IMR-90 (cell line): Measurements from ENCODE around the gene CAMTA1. TPM values are rescaled to one million over a fixed set of nuclear protein-coding genes. Genes with fewer than 3 reads are reported as not detected.

Source experiments
- ATAC-seq: fragments of 200-7000 bp; cut with Tn5 transposase; 2 replicates; pipeline ENCODE4 v1.9.1; 2020; ENCODE audit warnings: low read depth, mild to moderate bottlenecking, moderate library complexity
- BruUV-seq: library from RNA; stranded (reverse); fragments of 400-500 nt; replicated peaks from 2 replicates; lab custom pipeline; 2021; lab: Mats Ljungman, UMichigan
- CTCF ChIA-PET: fragments of 300-600 bp; formaldehyde crosslinking; extraction: SDS; loops from one replicate; lab custom pipeline; 2021; ENCODE audit warnings: antibody characterized with exemption; lab: Yijun Ruan, JAX
- POLR2A ChIA-PET: fragments of 300-600 bp; sonication (Branson Sonifier 250); formaldehyde crosslinking; loops from one replicate; lab custom pipeline; 2022; ENCODE audit warnings: antibody characterized with exemption; ENCODE audit not compliant: unreplicated experiment; lab: Charles Lee
- DNase-seq: peaks from one replicate; pipeline ENCODE4 v3.0.0; 2013
- H2AFZ ChIP-seq: replicated peaks from 2 replicates; pipeline ENCODE3; 2013; ENCODE audit warnings: low read length, mild to moderate bottlenecking; ENCODE audit not compliant: poor library complexity
- H2AK5ac ChIP-seq: 2 replicates; pipeline ENCODE4 v1.6.1; 2013; ENCODE audit warnings: low read depth, low read length, inconsistent platforms
- H2AK9ac ChIP-seq: replicated peaks from 2 replicates; pipeline ENCODE3; 2013; ENCODE audit warnings: mild to moderate bottlenecking, low read depth, low read length, moderate library complexity; ENCODE audit not compliant: poor library complexity
- H2BK120ac ChIP-seq: 2 replicates; pipeline ENCODE4 v1.6.1; 2013; ENCODE audit warnings: low read depth, low read length, inconsistent platforms
- H2BK15ac ChIP-seq: 3 replicates; pipeline ENCODE4 v1.6.1; 2013; ENCODE audit warnings: low read depth, low read length, inconsistent platforms
- H2BK20ac ChIP-seq: 2 replicates; pipeline ENCODE4 v1.6.1; 2013; ENCODE audit warnings: low read depth, mild to moderate bottlenecking, inconsistent platforms, low read length, moderate library complexity
- H2BK5ac ChIP-seq: 2 replicates; pipeline ENCODE4 v1.6.1; 2013; ENCODE audit warnings: mild to moderate bottlenecking, low read depth, low read length, inconsistent platforms; ENCODE audit not compliant: poor library complexity, severe bottlenecking
- H3K14ac ChIP-seq: replicated peaks from 2 replicates; pipeline ENCODE4 v1.6.1; 2013; ENCODE audit warnings: low read depth, low read length, inconsistent platforms
- H3K18ac ChIP-seq: 2 replicates; pipeline ENCODE4 v1.6.1; 2013; ENCODE audit warnings: low read depth, low read length, control low read depth
- H3K23ac ChIP-seq: 2 replicates; pipeline ENCODE4 v1.6.1; 2013; ENCODE audit warnings: low read depth, low read length, inconsistent platforms
- H3K27ac ChIP-seq: 2 replicates; pipeline ENCODE4 v1.5.1; 2013; ENCODE audit warnings: mild to moderate bottlenecking, control low read depth, low read length; ENCODE audit not compliant: insufficient read depth
- H3K27me3 ChIP-seq: 2 replicates; pipeline ENCODE4 v1.6.1; 2013; ENCODE audit warnings: low read length; ENCODE audit not compliant: control insufficient read depth, insufficient read depth
- H3K36me3 ChIP-seq: 2 replicates; pipeline ENCODE4 v1.6.1; 2013; ENCODE audit warnings: low read length, mixed read lengths; ENCODE audit not compliant: control insufficient read depth, insufficient read depth
- H3K4ac ChIP-seq: 2 replicates; pipeline ENCODE4 v1.6.1; 2013; ENCODE audit warnings: low read depth, low read length, inconsistent platforms
- H3K4me1 ChIP-seq: 2 replicates; pipeline ENCODE4 v1.6.1; 2013; ENCODE audit warnings: low read length, mixed read lengths; ENCODE audit not compliant: control insufficient read depth, insufficient read depth
- H3K4me2 ChIP-seq: 2 replicates; pipeline ENCODE4 v1.6.1; 2013; ENCODE audit warnings: low read depth, mild to moderate bottlenecking, control low read depth, low read length, moderate library complexity
- H3K4me3 ChIP-seq: 2 replicates; pipeline ENCODE4 v1.5.1; 2013; ENCODE audit warnings: low read depth, mild to moderate bottlenecking, control low read depth, low read length, moderate library complexity; ENCODE audit not compliant: insufficient read depth
- H3K56ac ChIP-seq: 2 replicates; pipeline ENCODE4 v1.6.1; 2013; ENCODE audit warnings: low read length, inconsistent platforms; ENCODE audit not compliant: insufficient read depth; ENCODE audit errors: extremely low read depth
- H3K79me1 ChIP-seq, 2 experiments: 2 replicates each; pipeline ENCODE4 v1.6.1; 2013; ENCODE audit warnings: low read length in 2 of 2, inconsistent platforms in 1 of 2, low read depth in 1 of 2
- H3K9ac ChIP-seq: 2 replicates; pipeline ENCODE4 v1.6.1; 2013; ENCODE audit warnings: low read depth, low read length, control low read depth
- H3K9me1 ChIP-seq: 2 replicates; pipeline ENCODE4 v1.6.1; 2013; ENCODE audit warnings: low read length, inconsistent platforms; ENCODE audit not compliant: insufficient read depth
- H3K9me3 ChIP-seq: 2 replicates; pipeline ENCODE4 v1.6.1; 2013; ENCODE audit warnings: low read length; ENCODE audit not compliant: control insufficient read depth, insufficient read depth
- H4K20me1 ChIP-seq: 2 replicates; pipeline ENCODE4 v1.6.1; 2013; ENCODE audit warnings: low read length, inconsistent platforms; ENCODE audit not compliant: insufficient read depth
- H4K5ac ChIP-seq: 2 replicates; pipeline ENCODE4 v1.6.1; 2013; ENCODE audit warnings: mild to moderate bottlenecking, low read depth, low read length, control low read depth
- H4K8ac ChIP-seq, 2 experiments: 2 replicates each; pipeline ENCODE4 v1.6.1; 2013; ENCODE audit warnings: low read depth in 2 of 2, low read length in 2 of 2, control low read depth in 1 of 2, inconsistent platforms in 1 of 2
- H4K91ac ChIP-seq: 2 replicates; pipeline ENCODE4 v1.6.1; 2013; ENCODE audit warnings: low read depth, low read length, inconsistent platforms; ENCODE audit not compliant: insufficient read depth
- BHLHE40 ChIP-seq: fragments of 150-350 bp; IDR thresholded peaks from 2 replicates; pipeline ENCODE4 v1.6.1; 2016; ENCODE audit warnings: mild to moderate bottlenecking, low read depth, low read length
- CEBPB ChIP-seq: IDR thresholded peaks from 2 replicates; pipeline ENCODE4 v1.6.1; 2012; ENCODE audit warnings: low read depth, low read length, improper control_type of control experiment
- CHD1 ChIP-seq: IDR thresholded peaks from 2 replicates; pipeline ENCODE4 v1.6.1; 2012; ENCODE audit warnings: low read depth, low read length, improper control_type of control experiment
- FOS ChIP-seq: fragments of 150-350 bp; IDR thresholded peaks from 2 replicates; pipeline ENCODE4 v1.6.1; 2016; ENCODE audit warnings: low read depth, low read length
- MAFK ChIP-seq: IDR thresholded peaks from 2 replicates; pipeline ENCODE4 v1.6.1; 2012; ENCODE audit warnings: low read depth, low read length, improper control_type of control experiment
- MAZ ChIP-seq: IDR thresholded peaks from 2 replicates; pipeline ENCODE4 v1.6.1; 2012; ENCODE audit warnings: low read depth, mild to moderate bottlenecking, low read length, improper control_type of control experiment, moderate library complexity, borderline replicate concordance
- MXI1 ChIP-seq: IDR thresholded peaks from 2 replicates; pipeline ENCODE4 v1.6.1; 2012; ENCODE audit warnings: low read depth, mild to moderate bottlenecking, low read length, moderate library complexity, borderline replicate concordance
- NFE2L2 ChIP-seq: fragments of 150-350 bp; IDR thresholded peaks from 2 replicates; pipeline ENCODE4 v1.6.1; 2016; ENCODE audit warnings: low read depth, mild to moderate bottlenecking, low read length
- POLR2A ChIP-seq: IDR thresholded peaks from 2 replicates; pipeline ENCODE4 v1.6.1; 2012; ENCODE audit warnings: mild to moderate bottlenecking, low read depth, low read length
- RAD21 ChIP-seq: IDR thresholded peaks from 2 replicates; pipeline ENCODE4 v1.6.1; 2012; ENCODE audit warnings: low read length, improper control_type of control experiment
- RCOR1 ChIP-seq: IDR thresholded peaks from 2 replicates; pipeline ENCODE4 v1.6.1; 2012; ENCODE audit warnings: mild to moderate bottlenecking, low read length, improper control_type of control experiment; ENCODE audit not compliant: insufficient replicate concordance
- RFX5 ChIP-seq: IDR thresholded peaks from 2 replicates; pipeline ENCODE4 v1.8.0; 2012; ENCODE audit warnings: low read depth, mild to moderate bottlenecking, low read length, moderate library complexity
- SMC3 ChIP-seq: fragments of 150-350 bp; IDR thresholded peaks from 2 replicates; pipeline ENCODE4 v1.6.1; 2016; ENCODE audit warnings: low read depth, mild to moderate bottlenecking, antibody characterized with exemption, low read length, moderate library complexity
- WGBS, 2 experiments: methylation state at CpG; one replicate each; pipeline versions ENCODE4 v1.1.5 to v1.1.7; 2013; ENCODE audit warnings: missing lambda C conversion rate in 2 of 2; ENCODE audit not compliant: insufficient read length in 1 of 2; ENCODE audit errors: extremely low coverage in 2 of 2; 5-methylcytosine and 5-hydroxymethylcytosine counted together
- dilution Hi-C: fragments of 300-500 bp; cut with HindIII; formaldehyde crosslinking; loops from one replicate; pipeline ENCODE4 v1.14.3; 2018; ENCODE audit warnings: low sequenced_read_pairs; ENCODE audit not compliant: unreplicated experiment
- in situ Hi-C: fragments of 300-500 bp; cut with MboI; formaldehyde crosslinking; loops from 3 replicates; pipeline ENCODE4 v1.14.3; 2019; ENCODE audit warnings: low sequenced_read_pairs, inconsistent platforms, mixed read lengths
- intact Hi-C: fragments of 100-400 bp; cut with micrococcal nuclease; formaldehyde crosslinking; loops from 2 replicates; pipeline ENCODE4 v1.10.0; 2022
- polyA plus RNA-seq, 3 experiments: library from polyadenylated mRNA; depleted of rRNA; stranded (reverse); fragments of >200 nt; gene quantifications; 2 replicates each; pipeline ENCODE4 v1.2.3, GENCODE V29; 2012; ENCODE audit warnings: low replicate concordance in 1 of 3
- total RNA-seq: library from RNA; depleted of rRNA; stranded (reverse); fragments of >200 nt; gene quantifications from 2 replicates; pipeline ENCODE4 v1.2.3, GENCODE V29; 2012
- TF ChIP-seq, protein P1 (sequence below): fragments of 150-350 bp; IDR thresholded peaks from 2 replicates; pipeline ENCODE4 v1.6.1; 2017; ENCODE audit warnings: mild to moderate bottlenecking, antibody characterized with exemption, low read length, low read depth
- TF ChIP-seq, protein P2 (sequence below): fragments of 150-350 bp; IDR thresholded peaks from 2 replicates; pipeline ENCODE4 v1.6.1; 2016; ENCODE audit warnings: low read depth, mild to moderate bottlenecking, low read length, moderate library complexity, borderline replicate concordance
- TF ChIP-seq, protein P3 (sequence below): conservative IDR thresholded peaks from 2 replicates; pipeline ENCODE4 v1.5.1; 2012; ENCODE audit warnings: mild to moderate bottlenecking, low read depth, low read length, improper control_type of control experiment

CAMTA1 gene
- total and polyA plus RNA-seq, 2 of the 4 experiments (the other 2 are of a cell fraction), result 35.5 to 74.3 TPM

DNA sequence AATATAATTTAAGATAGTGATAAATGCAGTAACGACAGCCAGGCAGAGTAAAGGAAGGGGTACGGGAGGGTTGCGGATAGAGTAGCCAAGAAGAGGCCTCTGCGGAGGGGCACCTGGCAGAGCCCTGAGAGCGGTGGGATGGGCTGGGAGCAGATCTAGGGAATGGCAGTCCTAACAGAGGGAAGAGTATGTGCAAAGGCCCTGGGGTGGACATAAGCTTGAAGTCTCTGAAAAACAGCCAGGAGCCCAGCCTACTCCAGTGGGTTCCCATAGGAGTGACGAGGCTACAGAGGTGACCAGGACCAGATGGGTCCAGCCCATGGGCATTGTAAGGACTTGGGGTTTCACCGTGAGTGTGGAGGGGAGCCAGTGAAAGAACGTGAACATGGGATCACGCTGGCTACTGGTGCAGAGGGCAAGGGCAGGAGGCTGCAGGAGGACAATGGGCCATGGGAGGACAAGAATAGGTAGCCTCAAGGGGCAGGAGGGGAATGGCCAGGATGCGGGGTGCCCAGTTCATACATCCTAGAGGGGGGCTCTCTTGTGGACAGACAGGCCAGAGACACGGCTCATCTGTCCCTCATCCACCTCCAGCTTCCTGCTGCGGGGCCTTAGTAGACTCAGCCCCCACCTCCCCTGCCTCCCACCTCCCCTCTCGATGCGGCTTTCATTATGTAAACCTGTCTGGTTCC lies 800.1 kb downstream of the CAMTA1 start:
- Histone ChIP-seq H2AK5ac (no peak overlapping the region), H2BK20ac (no peak overlapping the region), H3K9me1 (no peaks in the 10 kb centered on the region), H2AK9ac (no peak overlapping the region), H4K5ac (no peak overlapping the region), H3K14ac (no peak overlapping the region), H3K79me1 (no peaks in the 10 kb centered on the region), H3K4me2 (no peak overlapping the region), H3K4ac (no peak overlapping the region), H3K56ac (no peak overlapping the region), H2BK120ac (no peak overlapping the region), H2AFZ (no peak overlapping the region), H3K27ac (no peak overlapping the region), H4K20me1 (no peaks in the 10 kb centered on the region), H3K9ac (no peak overlapping the region), H3K4me3 (no peak overlapping the region), H4K8ac (no peak overlapping the region), H2BK5ac (no peak overlapping the region), H2BK15ac (no peak overlapping the region), H3K23ac (no peak overlapping the region), H3K27me3 (peaks cover 21% of the 10 kb centered on the region), H3K18ac (no peak overlapping the region), H3K4me1 (no peaks in the 10 kb centered on the region), H4K91ac (no peak overlapping the region), H3K36me3 (no peaks in the 10 kb centered on the region), H3K9me3 (peaks cover 3% of the 10 kb centered on the region; the same call in 1 of the 2 replicates)
- TF ChIP-seq RCOR1, result no peak
- TF ChIP-seq BHLHE40, result no peak
- TF ChIP-seq RAD21, result no peak
- TF ChIP-seq, protein P1, sequence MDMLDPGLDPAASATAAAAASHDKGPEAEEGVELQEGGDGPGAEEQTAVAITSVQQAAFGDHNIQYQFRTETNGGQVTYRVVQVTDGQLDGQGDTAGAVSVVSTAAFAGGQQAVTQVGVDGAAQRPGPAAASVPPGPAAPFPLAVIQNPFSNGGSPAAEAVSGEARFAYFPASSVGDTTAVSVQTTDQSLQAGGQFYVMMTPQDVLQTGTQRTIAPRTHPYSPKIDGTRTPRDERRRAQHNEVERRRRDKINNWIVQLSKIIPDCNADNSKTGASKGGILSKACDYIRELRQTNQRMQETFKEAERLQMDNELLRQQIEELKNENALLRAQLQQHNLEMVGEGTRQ, result no peak
- TF ChIP-seq CEBPB, result no peak
- TF ChIP-seq MAZ, result no peak
- no peak for TF ChIP-seq FOS
- no peak for TF ChIP-seq CHD1
- no peak for TF ChIP-seq MXI1
- TF ChIP-seq RFX5, result no peak
- no peak for TF ChIP-seq POLR2A
- TF ChIP-seq, protein P2, sequence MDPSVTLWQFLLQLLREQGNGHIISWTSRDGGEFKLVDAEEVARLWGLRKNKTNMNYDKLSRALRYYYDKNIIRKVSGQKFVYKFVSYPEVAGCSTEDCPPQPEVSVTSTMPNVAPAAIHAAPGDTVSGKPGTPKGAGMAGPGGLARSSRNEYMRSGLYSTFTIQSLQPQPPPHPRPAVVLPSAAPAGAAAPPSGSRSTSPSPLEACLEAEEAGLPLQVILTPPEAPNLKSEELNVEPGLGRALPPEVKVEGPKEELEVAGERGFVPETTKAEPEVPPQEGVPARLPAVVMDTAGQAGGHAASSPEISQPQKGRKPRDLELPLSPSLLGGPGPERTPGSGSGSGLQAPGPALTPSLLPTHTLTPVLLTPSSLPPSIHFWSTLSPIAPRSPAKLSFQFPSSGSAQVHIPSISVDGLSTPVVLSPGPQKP, result no peak
- TF ChIP-seq NFE2L2, result no peak
- TF ChIP-seq MAFK, result no peak
- TF ChIP-seq SMC3, result no peak
- TF ChIP-seq, protein P3, sequence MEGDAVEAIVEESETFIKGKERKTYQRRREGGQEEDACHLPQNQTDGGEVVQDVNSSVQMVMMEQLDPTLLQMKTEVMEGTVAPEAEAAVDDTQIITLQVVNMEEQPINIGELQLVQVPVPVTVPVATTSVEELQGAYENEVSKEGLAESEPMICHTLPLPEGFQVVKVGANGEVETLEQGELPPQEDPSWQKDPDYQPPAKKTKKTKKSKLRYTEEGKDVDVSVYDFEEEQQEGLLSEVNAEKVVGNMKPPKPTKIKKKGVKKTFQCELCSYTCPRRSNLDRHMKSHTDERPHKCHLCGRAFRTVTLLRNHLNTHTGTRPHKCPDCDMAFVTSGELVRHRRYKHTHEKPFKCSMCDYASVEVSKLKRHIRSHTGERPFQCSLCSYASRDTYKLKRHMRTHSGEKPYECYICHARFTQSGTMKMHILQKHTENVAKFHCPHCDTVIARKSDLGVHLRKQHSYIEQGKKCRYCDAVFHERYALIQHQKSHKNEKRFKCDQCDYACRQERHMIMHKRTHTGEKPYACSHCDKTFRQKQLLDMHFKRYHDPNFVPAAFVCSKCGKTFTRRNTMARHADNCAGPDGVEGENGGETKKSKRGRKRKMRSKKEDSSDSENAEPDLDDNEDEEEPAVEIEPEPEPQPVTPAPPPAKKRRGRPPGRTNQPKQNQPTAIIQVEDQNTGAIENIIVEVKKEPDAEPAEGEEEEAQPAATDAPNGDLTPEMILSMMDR, result no peak
- POLR2A ChIA-PET, result no interaction called here
- WGBS, 2 experiments, result 61% methylated on average over 3 of the region's 14 CpGs; no CpG with 5 or more reads in 1 of the 2 experiments
- CTCF ChIA-PET, result no interaction called here
- in situ Hi-C loops (no loop called here), dilution Hi-C loops (no loop called here), intact Hi-C loops (no loop called here)
- ATAC-seq (no peak), DNase-seq (no peak)
- no TSS peak for BruUV-seq
